Rectal smooth muscle tissue (tissue), 1 donor: ENCODE data around the gene GRIK1.
"Not testable (repeated sequence)": the region's sequence is repeated elsewhere in the genome, so short reads cannot be mapped to it uniquely, and the experiment has no call there.

Experiments used
- H3K27ac ChIP-seq: one replicate; pipeline ENCODE4 v1.7.0; 2013; ENCODE audit warnings: low read depth, low read length, inconsistent platforms
- H3K27me3 ChIP-seq: one replicate; pipeline ENCODE4 v1.7.0; 2013; ENCODE audit warnings: low read length; ENCODE audit not compliant: control insufficient read depth, insufficient read depth
- H3K36me3 ChIP-seq: one replicate; pipeline ENCODE4 v1.7.0; 2013; ENCODE audit warnings: low read length; ENCODE audit not compliant: control insufficient read depth, insufficient read depth
- H3K4me1 ChIP-seq: one replicate; pipeline ENCODE4 v1.7.0; 2013; ENCODE audit warnings: low read length; ENCODE audit not compliant: control insufficient read depth, insufficient read depth
- H3K4me3 ChIP-seq: one replicate; pipeline ENCODE4 v1.7.0; 2013; ENCODE audit warnings: low read length
- H3K9ac ChIP-seq: one replicate; pipeline ENCODE4 v1.7.0; 2013; ENCODE audit warnings: low read length

Gene GRIK1

DNA sequence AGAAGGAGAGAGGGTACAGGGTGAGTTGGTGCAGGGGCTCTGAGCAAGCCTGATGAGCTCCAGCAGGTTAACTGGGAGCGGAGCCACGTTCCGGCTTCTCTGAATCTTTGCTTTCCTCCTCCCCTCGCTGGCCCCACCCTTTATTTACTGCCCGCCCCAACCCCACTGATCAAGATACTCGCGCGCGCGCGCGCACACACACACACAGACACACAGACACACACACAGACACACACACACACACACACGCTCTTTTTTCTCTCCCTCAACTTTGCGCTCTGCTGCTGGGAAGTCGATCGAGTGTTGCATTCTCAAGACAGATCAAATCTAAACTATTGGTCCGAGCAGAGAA is at the start of gene GRIK1:
GRIK1 (minus strand) TSS at position 73 of the 352 bp plus-strand sequence.
- Histone ChIP-seq H3K4me1 (no peaks in the 10 kb centered on the region), H3K4me3 (no peak within 1 kb of the TSS), H3K27ac (no peak within 1 kb of the TSS), H3K36me3 (no peaks in the 10 kb centered on the region), H3K27me3 (no peaks in the 10 kb centered on the region), H3K9ac (no peak within 1 kb of the TSS)

DNA sequence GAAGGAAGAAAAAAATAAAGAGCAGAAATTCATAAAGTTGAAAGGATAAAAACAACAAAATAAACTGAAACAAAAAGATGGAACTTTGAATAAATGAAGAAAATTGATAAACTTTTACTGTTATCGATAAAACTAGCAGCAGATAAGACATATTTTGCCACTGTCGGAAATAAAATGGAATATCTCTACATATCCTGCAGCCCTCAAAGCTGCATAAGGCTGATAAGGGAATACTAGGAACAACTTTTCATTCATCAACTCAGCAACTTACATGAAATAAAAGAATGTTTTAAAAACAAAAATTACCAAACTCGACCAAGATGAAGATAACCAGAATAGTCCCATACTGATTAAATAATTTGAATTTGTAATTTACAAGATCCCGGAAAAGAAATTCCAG is 48.0 kb upstream of the GRIK1 start:
- no peaks in the 10 kb centered on the region for H3K27me3 ChIP-seq
- H3K4me3 ChIP-seq: no peak overlapping the region

DNA sequence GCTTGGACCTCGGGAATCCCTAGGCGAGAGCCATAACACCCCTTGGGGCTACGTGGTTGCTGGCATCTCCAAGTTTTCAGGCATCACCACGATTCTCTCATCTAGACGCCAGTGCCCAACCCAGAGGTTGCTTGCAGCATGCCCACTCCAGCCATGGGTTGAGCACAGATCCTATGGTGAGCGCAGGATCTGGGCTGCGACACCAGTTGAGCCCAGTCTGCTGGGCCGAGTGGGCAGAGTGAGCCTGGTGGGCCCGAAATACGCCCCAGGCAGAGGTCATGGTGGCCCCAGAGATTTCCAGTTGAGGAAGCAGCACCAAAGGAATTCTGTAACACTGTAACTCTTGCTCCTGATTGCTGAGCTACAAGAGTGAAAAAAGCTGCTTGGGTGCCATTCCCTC is 46.1 kb upstream of the GRIK1 start:
- Histone ChIP-seq H3K36me3 (no peaks in the 10 kb centered on the region), H3K27ac (no peak overlapping the region), H3K4me3 (no peak overlapping the region), H3K4me1 (no peaks in the 10 kb centered on the region), H3K27me3 (no peaks in the 10 kb centered on the region), H3K9ac (no peak overlapping the region)

More for the DNA sequence above, 48.0 kb upstream of the GRIK1 start:
- Histone ChIP-seq H3K36me3 (no peaks in the 10 kb centered on the region), H3K4me1 (no peaks in the 10 kb centered on the region), H3K9ac (no peak overlapping the region), H3K27ac (no peak overlapping the region)

DNA sequence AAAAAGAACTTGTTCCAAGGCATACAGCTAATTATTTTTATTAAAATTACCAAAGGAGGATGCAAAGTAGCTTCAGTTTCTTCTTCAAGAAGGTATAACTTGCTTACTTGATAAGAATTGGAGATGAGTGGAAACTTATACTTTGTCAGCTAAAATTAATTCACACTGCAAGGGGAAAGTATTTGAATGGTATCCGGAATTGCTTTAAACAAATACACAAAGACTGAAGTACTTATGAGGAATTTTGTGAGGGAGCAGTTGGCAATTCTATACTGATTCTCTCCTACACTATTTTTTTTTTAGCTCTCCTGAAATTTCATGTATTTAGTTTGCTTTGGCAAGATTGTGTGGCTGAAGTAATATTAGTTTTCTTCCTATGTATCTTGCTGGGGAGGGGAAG is 39.2 kb upstream of the GRIK1 start:
- Histone ChIP-seq H3K9ac (no peak overlapping the region), H3K27me3 (no peaks in the 10 kb centered on the region), H3K4me3 (no peak overlapping the region), H3K36me3 (no peaks in the 10 kb centered on the region), H3K27ac (no peak overlapping the region), H3K4me1 (no peaks in the 10 kb centered on the region)

DNA sequence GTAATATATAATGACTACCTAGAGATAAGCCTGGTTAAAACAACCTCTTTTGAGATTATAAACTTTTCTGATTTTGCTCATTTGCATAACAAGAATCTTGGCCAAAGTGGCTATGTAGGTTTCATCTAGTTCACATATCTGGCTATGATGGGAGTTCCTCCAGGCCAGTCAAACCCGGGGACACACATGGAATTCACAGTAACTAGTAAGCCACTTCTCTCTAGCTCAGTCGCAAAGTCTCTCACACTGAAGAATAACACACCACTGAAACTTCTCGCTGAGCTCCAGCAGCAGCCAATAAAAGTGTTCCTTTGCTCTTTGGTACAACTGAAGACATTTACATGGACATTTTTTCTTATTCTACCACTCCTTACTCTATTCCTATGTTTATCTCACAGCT is 36.0 kb upstream of the GRIK1 start:
- Histone ChIP-seq H3K27ac (no peak overlapping the region), H3K9ac (no peak overlapping the region), H3K4me1 (no peaks in the 10 kb centered on the region), H3K36me3 (no peaks in the 10 kb centered on the region), H3K4me3 (no peak overlapping the region), H3K27me3 (no peaks in the 10 kb centered on the region)

DNA sequence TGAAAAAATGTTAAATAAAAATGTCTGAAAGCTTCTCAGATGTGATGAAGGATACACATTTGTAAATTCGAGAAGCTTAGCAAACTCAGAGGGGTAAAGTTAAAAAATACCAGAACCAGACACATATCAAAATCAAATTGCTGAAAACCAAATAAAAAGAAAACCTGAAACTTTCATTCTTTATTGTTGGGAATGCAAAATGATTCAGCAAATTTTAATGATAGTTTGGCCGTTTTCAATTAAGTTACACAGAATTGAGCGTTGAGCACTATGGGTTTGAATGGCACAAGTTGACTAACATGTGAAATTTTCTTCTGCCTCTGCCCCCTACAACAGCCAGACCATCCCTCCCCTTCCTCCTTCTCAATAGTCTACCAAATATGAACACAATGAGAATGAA is 33.5 kb upstream of the GRIK1 start:
- Histone ChIP-seq H3K4me3 (no peak overlapping the region), H3K9ac (no peak overlapping the region), H3K27ac (no peak overlapping the region), H3K27me3 (no peaks in the 10 kb centered on the region), H3K36me3 (no peaks in the 10 kb centered on the region), H3K4me1 (no peaks in the 10 kb centered on the region)

DNA sequence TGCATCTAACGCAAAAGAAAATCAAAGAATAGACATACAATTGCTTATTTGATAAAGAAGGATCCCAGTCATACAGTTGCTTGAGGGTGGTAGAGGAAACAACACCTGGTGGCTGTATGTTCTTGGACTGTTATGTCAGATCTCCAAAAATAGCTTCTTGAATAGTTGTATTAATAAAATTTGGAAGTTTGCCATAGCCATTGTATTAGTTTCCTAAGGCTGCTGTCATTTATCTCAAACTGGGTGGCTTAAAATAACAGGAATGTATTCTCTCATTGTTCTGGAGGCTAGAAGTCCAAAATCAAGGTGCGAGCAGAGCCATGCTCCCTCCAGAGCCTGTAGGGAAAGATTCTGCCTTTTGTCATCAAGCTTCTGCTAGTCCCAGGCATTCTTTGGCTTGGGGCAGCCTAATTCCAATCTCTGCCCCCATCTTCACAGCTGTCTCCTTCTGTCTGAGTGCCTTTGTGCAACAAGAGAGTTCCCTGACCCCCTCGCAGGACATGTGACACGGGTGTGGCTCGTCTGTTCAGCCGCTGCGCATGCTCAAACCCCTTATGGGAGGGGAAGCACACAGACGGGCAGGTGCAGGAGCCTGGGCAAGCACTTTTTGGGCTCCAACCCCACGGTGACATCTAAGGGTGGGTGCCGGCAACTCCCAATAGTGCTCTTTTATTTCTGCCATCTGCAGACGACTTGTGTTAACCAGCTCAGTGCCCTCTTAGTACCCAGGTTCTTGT is 21.7 kb upstream of the GRIK1 start:
- H3K27me3 ChIP-seq: no peaks in the 10 kb centered on the region
- no peak overlapping the region for H3K9ac ChIP-seq
- H3K4me1 ChIP-seq: no peaks in the 10 kb centered on the region
- no peak overlapping the region for H3K27ac ChIP-seq
- H3K36me3 ChIP-seq: no peaks in the 10 kb centered on the region
- no peak overlapping the region for H3K4me3 ChIP-seq

DNA sequence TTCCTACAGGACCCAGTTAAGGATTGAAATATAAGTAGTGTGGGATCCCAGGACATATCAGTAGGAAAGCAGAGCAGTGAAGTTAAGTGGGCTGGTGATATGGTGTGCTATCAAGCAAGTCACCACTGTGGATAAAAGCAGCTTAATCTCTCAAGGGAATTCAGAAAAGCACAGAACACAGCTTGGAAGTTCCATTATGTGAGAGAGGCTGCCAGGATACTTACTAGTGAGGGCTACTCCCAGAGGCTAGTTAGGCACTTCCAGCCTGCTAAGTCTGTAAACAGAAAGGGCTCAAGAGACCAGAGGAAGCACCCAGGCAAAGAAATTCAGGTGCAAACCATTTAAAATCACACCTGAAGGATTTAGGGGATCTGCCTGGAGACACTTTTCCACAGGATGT is 18.8 kb upstream of the GRIK1 start:
- H3K27me3 ChIP-seq: no peaks in the 10 kb centered on the region
- no peaks in the 10 kb centered on the region for H3K4me1 ChIP-seq
- H3K9ac ChIP-seq: no peak overlapping the region
- no peak overlapping the region for H3K27ac ChIP-seq
- H3K4me3 ChIP-seq: no peak overlapping the region
- no peaks in the 10 kb centered on the region for H3K36me3 ChIP-seq

DNA sequence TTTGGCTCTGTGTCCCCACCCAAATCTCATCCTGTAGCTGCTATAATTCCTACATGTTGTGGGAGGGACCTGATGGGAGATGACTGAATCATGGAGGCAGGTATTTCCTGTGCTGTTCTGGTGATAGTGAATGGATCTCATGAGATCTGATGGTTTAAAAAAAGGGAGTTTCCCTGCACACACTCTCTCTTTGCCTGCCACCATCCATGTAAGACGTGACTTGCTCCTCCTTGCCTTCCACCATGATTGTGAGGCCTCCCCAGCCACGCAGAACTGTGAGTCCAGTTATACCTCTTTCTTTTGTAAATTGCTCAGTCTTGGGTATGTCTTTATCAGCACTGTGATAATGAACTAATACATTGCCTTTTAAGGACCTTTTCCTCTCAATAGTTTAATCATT is 18.2 kb upstream of the GRIK1 start:
- not testable (repeated sequence) for H3K36me3 ChIP-seq, H3K27ac ChIP-seq, H3K27me3 ChIP-seq, H3K4me3 ChIP-seq, H3K9ac ChIP-seq, H3K4me1 ChIP-seq

DNA sequence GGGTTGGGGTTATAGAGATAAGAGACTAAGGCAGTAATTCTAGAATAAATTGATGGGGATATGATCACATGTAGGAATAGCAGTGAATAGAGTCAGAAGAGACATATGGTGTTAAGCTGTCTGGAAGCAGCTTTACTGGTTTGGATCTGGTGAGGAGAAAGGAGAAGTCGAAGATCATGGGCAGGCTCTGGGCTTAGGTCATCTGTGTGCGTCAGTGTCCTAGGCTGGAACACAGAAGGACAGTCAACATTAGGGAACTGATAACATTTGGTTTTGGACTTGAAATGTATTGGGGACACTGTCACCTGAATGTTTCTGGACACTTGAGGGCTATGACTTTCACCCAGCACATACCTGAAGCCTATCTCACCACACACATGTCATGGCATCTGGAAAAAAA is 13.9 kb upstream of the GRIK1 start:
- Histone ChIP-seq H3K27ac (no peak overlapping the region), H3K4me1 (no peaks in the 10 kb centered on the region), H3K4me3 (no peak overlapping the region), H3K27me3 (no peaks in the 10 kb centered on the region), H3K9ac (no peak overlapping the region), H3K36me3 (no peaks in the 10 kb centered on the region)

DNA sequence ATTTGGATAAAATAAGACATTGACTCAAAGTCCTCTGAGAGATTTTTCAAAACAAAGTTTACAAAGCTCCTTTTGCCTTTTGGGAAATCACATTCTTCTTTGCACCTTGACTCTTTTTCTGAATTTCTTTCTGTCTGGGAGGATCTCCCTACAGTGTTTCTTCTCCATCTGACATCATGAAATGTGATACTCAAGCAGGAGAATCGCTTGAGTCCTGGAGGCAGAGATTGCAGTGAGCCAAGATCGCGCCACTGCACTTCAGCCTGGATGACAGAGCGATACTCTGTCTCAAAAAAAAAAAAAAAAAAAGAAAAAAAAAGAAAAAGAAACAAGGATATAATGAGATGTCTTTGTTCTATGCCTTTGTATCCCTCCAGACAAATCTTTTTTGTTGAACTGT is 13.3 kb upstream of the GRIK1 start:
- no peaks in the 10 kb centered on the region for H3K4me1 ChIP-seq
- H3K9ac ChIP-seq: no peak overlapping the region
- H3K27me3 ChIP-seq: no peaks in the 10 kb centered on the region
- H3K4me3 ChIP-seq: no peak overlapping the region
- H3K27ac ChIP-seq: no peak overlapping the region
- no peaks in the 10 kb centered on the region for H3K36me3 ChIP-seq

DNA sequence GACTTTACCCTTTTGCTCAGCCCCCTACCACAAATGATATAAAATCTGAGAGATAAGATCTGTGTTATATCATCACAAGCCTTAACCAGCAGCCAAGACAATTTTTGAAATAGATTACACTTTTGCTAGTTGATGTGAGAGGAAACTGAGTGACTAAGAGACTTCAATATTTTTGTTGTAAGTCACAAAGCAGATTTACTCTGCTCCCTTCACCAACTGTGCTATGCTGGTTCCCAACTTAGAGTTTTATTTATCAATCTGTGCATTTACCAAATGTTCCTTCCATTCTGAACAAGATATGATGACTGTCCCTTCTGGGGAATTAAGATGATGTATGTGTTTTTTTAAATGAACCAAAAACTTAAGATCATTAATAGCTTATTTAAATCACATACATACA is 12.1 kb upstream of the GRIK1 start:
- Histone ChIP-seq H3K36me3 (no peaks in the 10 kb centered on the region), H3K27ac (no peak overlapping the region), H3K9ac (no peak overlapping the region), H3K4me1 (no peaks in the 10 kb centered on the region), H3K4me3 (no peak overlapping the region), H3K27me3 (no peaks in the 10 kb centered on the region)

DNA sequence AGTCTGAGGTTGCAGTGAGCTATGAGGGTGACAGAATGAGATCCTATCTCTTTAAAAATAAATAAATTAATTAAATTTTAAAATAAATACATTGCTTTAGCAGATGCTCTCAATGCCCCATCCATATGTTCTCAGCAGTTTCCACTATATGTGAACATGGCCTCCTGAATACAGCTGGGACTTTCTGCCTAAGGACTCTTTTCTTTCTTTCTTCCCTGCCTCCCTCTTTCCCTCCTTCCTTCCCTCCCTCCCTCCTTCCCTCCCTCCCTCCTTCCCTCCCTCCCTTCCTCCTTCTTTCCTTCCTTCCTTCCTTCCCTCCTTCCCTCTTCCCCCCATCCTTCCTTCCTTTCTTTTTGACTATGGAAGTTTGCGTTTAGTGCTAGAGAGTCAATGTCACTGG is 10.2 kb upstream of the GRIK1 start:
- H3K27ac ChIP-seq: no peak overlapping the region
- no peaks in the 10 kb centered on the region for H3K36me3 ChIP-seq
- no peak overlapping the region for H3K9ac ChIP-seq
- no peaks in the 10 kb centered on the region for H3K4me1 ChIP-seq
- H3K4me3 ChIP-seq: no peak overlapping the region
- no peaks in the 10 kb centered on the region for H3K27me3 ChIP-seq
